Endodermal cell (in vitro differentiated cells): ENCODE results near the gene TACC2. TPM values are rescaled to one million over a fixed set of nuclear protein-coding genes. Genes with fewer than 3 reads are reported as not detected.

Source experiments
- DNase-seq: peaks from one replicate; pipeline ENCODE4 v3.0.0-alpha.2; 2017
- H3K27ac ChIP-seq: 2 replicates; pipeline ENCODE4 v1.5.1; 2013; ENCODE audit warnings: mild to moderate bottlenecking, low read depth, low read length, moderate library complexity
- H3K27me3 ChIP-seq: 2 replicates; pipeline ENCODE4 v1.6.1; 2013; ENCODE audit warnings: mild to moderate bottlenecking, low read length, moderate library complexity; ENCODE audit not compliant: insufficient read depth, control insufficient read depth, poor library complexity, severe bottlenecking
- H3K36me3 ChIP-seq: 2 replicates; pipeline ENCODE4 v1.7.0; 2013; ENCODE audit warnings: mild to moderate bottlenecking, low read length, moderate library complexity; ENCODE audit not compliant: control insufficient read depth, insufficient read depth
- H3K4me1 ChIP-seq: one replicate; pipeline ENCODE4 v1.7.0; 2013; ENCODE audit warnings: low read length; ENCODE audit not compliant: control insufficient read depth, insufficient read depth
- H3K4me3 ChIP-seq: 2 replicates; pipeline ENCODE4 v1.5.1; 2013; ENCODE audit warnings: mild to moderate bottlenecking, low read length, moderate library complexity
- H3K9ac ChIP-seq: 2 replicates; pipeline ENCODE4 v1.6.1; 2013; ENCODE audit warnings: mild to moderate bottlenecking, low read length, moderate library complexity; ENCODE audit not compliant: poor library complexity, severe bottlenecking; ENCODE audit errors: extremely low read depth
- H3K9me3 ChIP-seq: 2 replicates; pipeline ENCODE4 v1.6.1; 2013; ENCODE audit warnings: mild to moderate bottlenecking, low read length, moderate library complexity; ENCODE audit not compliant: control insufficient read depth
- H3K27ac Mint-ChIP-seq: 2 replicates; pipeline ENCODE4 v1.8.0; 2020; ENCODE audit warnings: mixed read lengths
- H3K27me3 Mint-ChIP-seq: 2 replicates; pipeline ENCODE4 v1.8.0; 2021; ENCODE audit warnings: mild to moderate bottlenecking, mixed read lengths; ENCODE audit not compliant: insufficient read depth
- H3K36me3 Mint-ChIP-seq: 2 replicates; pipeline ENCODE4 v1.8.0; 2020; ENCODE audit warnings: low read depth, mixed read lengths
- H3K4me1 Mint-ChIP-seq: 2 replicates; pipeline ENCODE4 v1.8.0; 2020; ENCODE audit warnings: mixed read lengths
- H3K4me3 Mint-ChIP-seq: 2 replicates; pipeline ENCODE4 v1.8.0; 2020; ENCODE audit warnings: mild to moderate bottlenecking, moderate library complexity, mixed read lengths
- H3K9me3 Mint-ChIP-seq: 2 replicates; pipeline ENCODE4 v1.8.0; 2020; ENCODE audit warnings: mild to moderate bottlenecking, mixed read lengths
- CTCF ChIP-seq: fragments of 200-600 bp; sonication (generic); conservative IDR thresholded peaks from 2 replicates; pipeline ENCODE4 v1.5.0; 2021; ENCODE audit warnings: antibody characterized with exemption, mild to moderate bottlenecking
- WGBS, 2 experiments: methylation state at CpG; one replicate each; pipeline versions ENCODE4 v1.1.5 to v1.1.7; 2013; ENCODE audit warnings: missing lambda C conversion rate in 2 of 2, mixed read lengths in 1 of 2; ENCODE audit not compliant: insufficient coverage in 1 of 2, insufficient read length in 1 of 2; 5-methylcytosine and 5-hydroxymethylcytosine counted together
- total RNA-seq, 2 donors: library from RNA; stranded (reverse); fragmentation: NEBNext Ultra II Directional in 1 of 2; extraction: Animal tissue kit (Norgen Biotek cat#: 25700) in 1 of 2; gene quantifications; 2 replicates in 1 of 2; 3 replicates in 1 of 2; pipeline ENCODE4 v1.2.1, GENCODE V29; 2021

TACC2 gene
- total RNA-seq, 2 donors from 2014 or later = 24.5 to 34.1 TPM

GRCh38 chr10:122293961-122294380 lies 305.0 kb downstream of the TACC2 start:
- H3K36me3 Mint-ChIP-seq = no peaks in the 10 kb centered on the region
- WGBS, 2 experiments = 73 to 91% methylated on average over 2 to 4 of the region's 4 CpGs

GRCh38 chr10:122294511-122295450 lies 305.8 kb downstream of the TACC2 start:
- no peaks in the 10 kb centered on the region for H3K9me3 ChIP-seq
- peaks cover 6% of the 10 kb centered on the region for H3K4me1 ChIP-seq
- Mint-ChIP-seq H3K4me1 (peaks cover 16% of the 10 kb centered on the region), H3K27me3 (no peaks in the 10 kb centered on the region), H3K4me3 (no peak overlapping the region), H3K9me3 (no peaks in the 10 kb centered on the region), H3K36me3 (no peaks in the 10 kb centered on the region), H3K27ac (no peak overlapping the region)
- H3K4me3 ChIP-seq = no peak overlapping the region
- TF ChIP-seq CTCF = no peak
- no peak overlapping the region for H3K9ac ChIP-seq
- H3K27me3 ChIP-seq = no peaks in the 10 kb centered on the region
- no peak overlapping the region for H3K27ac ChIP-seq
- 92 to 96% methylated on average over 5 to 12 of the region's 12 CpGs for WGBS, 2 experiments
- no peak for DNase-seq
- no peaks in the 10 kb centered on the region for H3K36me3 ChIP-seq

More at GRCh38 chr10:122293961-122294380, 305.0 kb downstream of the TACC2 start:
- Histone ChIP-seq H3K36me3 (no peaks in the 10 kb centered on the region), H3K9me3 (no peaks in the 10 kb centered on the region), H3K9ac (no peak overlapping the region), H3K4me1 (peaks cover 6% of the 10 kb centered on the region), H3K27me3 (no peaks in the 10 kb centered on the region), H3K27ac (no peak overlapping the region), H3K4me3 (no peak overlapping the region)
- TF ChIP-seq CTCF = no peak
- no peaks in the 10 kb centered on the region for H3K27me3 Mint-ChIP-seq
- no peak overlapping the region for H3K27ac Mint-ChIP-seq
- H3K4me1 Mint-ChIP-seq = peaks cover 16% of the 10 kb centered on the region
- no peak for DNase-seq
- no peak overlapping the region for H3K4me3 Mint-ChIP-seq
- no peaks in the 10 kb centered on the region for H3K9me3 Mint-ChIP-seq

GRCh38 chr10:122295451-122295809 lies 306.5 kb downstream of the TACC2 start:
- no peak overlapping the region for H3K9ac ChIP-seq
- 89 to 94% methylated on average over 3 to 4 of the region's 4 CpGs for WGBS, 2 experiments
- Mint-ChIP-seq H3K4me3 (no peak overlapping the region), H3K36me3 (no peaks in the 10 kb centered on the region), H3K27me3 (no peaks in the 10 kb centered on the region), H3K4me1 (peaks cover 16% of the 10 kb centered on the region), H3K27ac (no peak overlapping the region), H3K9me3 (no peaks in the 10 kb centered on the region)
- H3K36me3 ChIP-seq = no peaks in the 10 kb centered on the region
- H3K27ac ChIP-seq = no peak overlapping the region
- TF ChIP-seq CTCF = no peak
- no peaks in the 10 kb centered on the region for H3K27me3 ChIP-seq
- H3K4me1 ChIP-seq = peaks cover 6% of the 10 kb centered on the region
- H3K4me3 ChIP-seq = no peak overlapping the region
- no peak for DNase-seq
- H3K9me3 ChIP-seq = no peaks in the 10 kb centered on the region
